Tibial nerve (tissue), 4 donors: Measurements from ENCODE around the gene GABRB2. TPM values are rescaled to one million over a fixed set of nuclear protein-coding genes. Genes with fewer than 3 reads are reported as not detected.
"Not testable (repeated sequence)": the region's sequence is repeated elsewhere in the genome, so short reads cannot be mapped to it uniquely, and the experiment has no call there.

Source experiments
- DNase-seq, 2 donors: peaks; one replicate each; pipeline ENCODE4 v3.0.0-alpha.2; 2019; ENCODE audit warnings: low spot score in 2 of 2
- H3K27ac ChIP-seq, 4 donors: fragments of 200-600 bp; sonication (generic) in 3 of 4; one replicate each; pipeline ENCODE4 v1.5.1; 2017 to 2019; ENCODE audit warnings: mild to moderate bottlenecking in 1 of 4
- H3K27me3 ChIP-seq, 2 donors: fragments of 200-600 bp; sonication (generic) in 1 of 2; one replicate each; pipeline versions ENCODE4 v1.5.1 to v1.6.0; 2017 to 2019
- H3K36me3 ChIP-seq, 3 donors: fragments of 200-600 bp; sonication (generic); one replicate each; pipeline ENCODE4 v1.5.1; 2018 to 2019
- H3K4me1 ChIP-seq, 4 donors: fragments of 200-600 bp; sonication (generic) in 3 of 4; one replicate each; pipeline ENCODE4 v1.5.1; 2017 to 2019
- H3K4me3 ChIP-seq, 4 donors: fragments of 200-600 bp; sonication (generic) in 3 of 4; one replicate each; pipeline ENCODE4 v1.5.1; 2017 to 2019; ENCODE audit warnings: mild to moderate bottlenecking in 1 of 4, moderate library complexity in 1 of 4
- H3K9me3 ChIP-seq, 4 donors: fragments of 200-600 bp; sonication (generic) in 3 of 4; one replicate each; pipeline ENCODE4 v1.5.1; 2017 to 2019
- CTCF ChIP-seq, 5 experiments: fragments of 200-600 bp in 3 of 5; fragments of 450-650 bp in 2 of 5; sonication (generic) in 3 of 5; IDR thresholded peaks; one replicate each; pipeline ENCODE4 v1.5.1; 2016 to 2019; ENCODE audit warnings: antibody characterized with exemption in 5 of 5, mild to moderate bottlenecking in 3 of 5, moderate library complexity in 2 of 5
- EP300 ChIP-seq, 2 donors: sonication (generic); formaldehyde crosslinking; IDR thresholded peaks; one replicate each; pipeline ENCODE4 v1.6.1; 2017; ENCODE audit warnings: antibody characterized with exemption in 2 of 2, mild to moderate bottlenecking in 1 of 2
- POLR2A ChIP-seq, 2 donors: fragments of 450-650 bp; IDR thresholded peaks; one replicate each; pipeline ENCODE4 v1.6.1; 2017; ENCODE audit warnings: antibody characterized with exemption in 2 of 2, mild to moderate bottlenecking in 2 of 2, moderate library complexity in 2 of 2
- WGBS, 2 donors: methylation state at CpG; one replicate each; pipeline ENCODE4 v1.1.5; 2018; 5-methylcytosine and 5-hydroxymethylcytosine counted together
- total RNA-seq, 4 donors: library from RNA; depleted of rRNA; stranded (reverse); fragments of >200 nt; gene quantifications; one replicate each; pipeline ENCODE4 v1.1.0, GENCODE V29; 2016

GABRB2 gene
- total RNA-seq, 4 donors from 2014 or later, result 0.39 to 3.9 (median 3.0) TPM

DNA sequence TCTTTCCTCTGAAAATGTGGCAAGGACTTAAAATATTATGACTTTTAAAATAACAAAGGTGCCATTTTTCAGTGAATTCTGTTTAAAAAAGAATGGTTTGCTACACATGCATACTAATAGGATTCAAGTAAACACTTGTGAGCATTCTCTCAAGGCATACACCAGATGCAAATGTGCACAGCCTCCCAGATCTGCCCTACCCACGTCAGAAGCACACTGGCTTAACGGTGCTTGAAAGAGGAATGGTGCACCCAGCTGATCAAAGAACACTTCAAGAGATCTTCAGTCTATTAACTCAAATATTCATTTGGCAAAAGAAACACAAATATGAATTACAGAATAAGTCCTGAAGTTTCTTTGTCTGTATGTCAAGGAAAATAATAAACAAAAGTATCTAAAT lies 15.8 kb downstream of the GABRB2 start:
- Histone ChIP-seq H3K36me3 (no peaks in the 10 kb centered on the region), H3K27ac (no peak overlapping the region), H3K4me1 (no peaks in the 10 kb centered on the region), H3K27me3 (no peaks in the 10 kb centered on the region), H3K9me3 (no peaks in the 10 kb centered on the region), H3K4me3 (no peak overlapping the region)
- 24 to 32% methylated on average over 2 of the region's 2 CpGs for WGBS, 2 donors
- no peak for DNase-seq
- TF ChIP-seq EP300 (IDR thresholded peaks at IDR 0.05) (no peak), CTCF (IDR thresholded peaks at IDR 0.05) (no peak), POLR2A (IDR thresholded peaks at IDR 0.05) (no peak)

DNA sequence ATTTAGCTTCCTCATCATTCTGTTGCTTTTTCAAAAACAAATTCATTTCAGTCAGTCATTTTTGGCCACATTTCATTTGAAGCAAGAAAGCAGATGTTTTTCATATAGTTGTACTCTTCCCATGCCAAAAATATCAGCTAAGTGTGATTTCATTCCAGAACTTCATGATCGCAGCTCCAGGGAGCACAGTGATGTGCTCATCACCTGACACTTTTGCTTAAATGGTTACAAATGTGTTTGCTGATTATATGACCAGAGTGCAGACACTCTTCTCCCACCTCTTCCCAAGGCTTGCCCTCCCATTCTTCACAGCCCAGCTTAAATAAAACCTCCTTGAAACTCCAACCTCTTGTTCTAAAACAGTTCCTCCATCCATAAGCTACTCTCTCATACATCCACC lies 32.6 kb downstream of the GABRB2 start:
- H3K4me1 ChIP-seq, result no peaks in the 10 kb centered on the region
- H3K9me3 ChIP-seq, result no peaks in the 10 kb centered on the region
- TF ChIP-seq EP300 (IDR thresholded peaks at IDR 0.05) (no peak), POLR2A (IDR thresholded peaks at IDR 0.05) (no peak)
- H3K27me3 ChIP-seq, result no peaks in the 10 kb centered on the region
- no peak overlapping the region for H3K4me3 ChIP-seq
- 48 to 65% methylated on average over 1 of the region's 1 CpG for WGBS, 2 donors
- no peak for DNase-seq
- H3K36me3 ChIP-seq, result no peaks in the 10 kb centered on the region
- no peak overlapping the region for H3K27ac ChIP-seq

DNA sequence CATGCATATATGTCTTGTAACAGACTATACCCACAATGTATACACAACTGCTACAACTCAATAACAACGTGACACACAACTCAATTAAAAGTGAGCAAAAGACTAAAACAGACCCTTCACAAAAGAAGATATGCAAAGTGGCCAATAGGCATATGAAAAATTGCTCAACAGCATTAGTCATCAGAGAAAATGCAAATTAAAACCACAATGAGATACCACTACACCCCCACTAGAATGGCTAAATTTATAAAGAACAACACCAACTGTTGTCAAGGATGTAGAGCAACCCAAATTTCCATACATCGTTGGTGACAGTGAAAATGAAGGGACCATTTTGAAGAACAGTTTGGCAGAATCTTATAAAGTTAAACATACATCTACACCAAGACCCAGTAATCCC lies 38.9 kb downstream of the GABRB2 start:
- Histone ChIP-seq H3K4me1 (no peaks in the 10 kb centered on the region), H3K9me3 (no peaks in the 10 kb centered on the region), H3K27ac (no peak overlapping the region), H3K36me3 (no peaks in the 10 kb centered on the region), H3K27me3 (no peaks in the 10 kb centered on the region), H3K4me3 (no peak overlapping the region)
- DNase-seq, result no peak
- 36 to 47% methylated on average over 2 of the region's 2 CpGs for WGBS, 2 donors
- TF ChIP-seq CTCF (IDR thresholded peaks at IDR 0.05), result no peak
- TF ChIP-seq POLR2A (IDR thresholded peaks at IDR 0.05), result no peak
- TF ChIP-seq EP300 (IDR thresholded peaks at IDR 0.05), result no peak

DNA sequence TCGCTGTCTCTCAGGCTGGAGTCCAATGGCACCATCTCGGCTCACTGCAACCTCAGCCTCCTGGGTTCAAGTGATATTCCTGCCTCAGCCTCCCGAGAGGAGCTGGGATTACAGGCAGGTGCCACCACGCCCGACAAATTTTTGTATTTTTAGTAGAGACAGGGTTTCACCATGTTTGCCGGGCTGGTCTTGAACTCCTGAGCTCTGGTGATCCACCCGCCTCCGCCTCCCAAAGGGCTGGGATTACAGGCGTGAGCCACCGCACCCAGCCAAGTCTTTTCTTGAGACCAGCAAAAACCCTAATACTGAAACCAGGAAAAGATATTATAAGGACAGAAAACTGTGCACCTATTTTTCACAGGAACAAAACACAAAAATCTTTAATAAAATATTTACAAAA lies 41.4 kb downstream of the GABRB2 start:
- H3K9me3 ChIP-seq, H3K4me3 ChIP-seq, DNase-seq, H3K27me3 ChIP-seq, H3K36me3 ChIP-seq, H3K27ac ChIP-seq, H3K4me1 ChIP-seq: not testable (repeated sequence)
- WGBS, 2 donors, result 87 to 93% methylated on average over 10 of the region's 10 CpGs

DNA sequence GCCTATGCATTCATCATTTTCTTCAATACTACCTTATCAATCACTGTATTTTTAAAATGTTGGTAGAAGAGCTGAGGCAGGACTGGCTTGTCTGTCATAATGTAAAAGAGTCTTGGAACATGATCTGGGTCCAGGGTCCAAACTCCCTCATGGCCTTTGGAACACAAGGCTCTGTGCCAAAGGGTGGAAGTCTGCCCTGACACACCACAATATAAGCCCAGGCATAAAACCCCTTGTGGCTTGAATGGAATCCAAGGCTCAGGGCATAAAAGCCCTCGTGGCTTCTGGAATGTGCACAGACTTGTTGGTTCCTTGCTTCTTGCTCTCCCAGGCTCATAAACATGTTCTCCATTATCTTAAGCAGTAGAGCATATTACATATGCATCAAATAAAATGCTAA lies 48.0 kb downstream of the GABRB2 start:
- no peaks in the 10 kb centered on the region for H3K27me3 ChIP-seq
- peaks cover 0 to 13% (median 0%) of the 10 kb centered on the region in 4 donors for H3K9me3 ChIP-seq
- H3K4me3 ChIP-seq, result no peak overlapping the region
- DNase-seq, result no peak
- H3K36me3 ChIP-seq, result no peaks in the 10 kb centered on the region
- 62 to 80% methylated on average over 1 of the region's 1 CpG for WGBS, 2 donors
- TF ChIP-seq CTCF (IDR thresholded peaks at IDR 0.05) (no peak), EP300 (IDR thresholded peaks at IDR 0.05) (no peak), POLR2A (IDR thresholded peaks at IDR 0.05) (no peak)
- no peak overlapping the region for H3K27ac ChIP-seq
- H3K4me1 ChIP-seq, result no peaks in the 10 kb centered on the region

- H3K9me3 ChIP-seq, result no peaks in the 10 kb centered on the region
- H3K4me3 ChIP-seq, result no peak overlapping the region
- H3K36me3 ChIP-seq, result no peaks in the 10 kb centered on the region
- no peak overlapping the region for H3K27ac ChIP-seq
- no peaks in the 10 kb centered on the region for H3K4me1 ChIP-seq
- DNase-seq, result no peak
- no peaks in the 10 kb centered on the region for H3K27me3 ChIP-seq
- TF ChIP-seq EP300 (IDR thresholded peaks at IDR 0.05), result no peak
- TF ChIP-seq CTCF (IDR thresholded peaks at IDR 0.05), result no peak
- TF ChIP-seq POLR2A (IDR thresholded peaks at IDR 0.05), result no peak
Measured at GRCh38 chr5:161483721-161484120, 62.8 kb downstream of the GABRB2 start.
